Cortex of kidney (tissue), 1 donor: Measurements from ENCODE around the gene TKTL2.

Source experiments
- DNase-seq: peaks from one replicate; lab custom pipeline; 2025; lab: John Stamatoyannopoulos, UW

TKTL2 gene

DNA sequence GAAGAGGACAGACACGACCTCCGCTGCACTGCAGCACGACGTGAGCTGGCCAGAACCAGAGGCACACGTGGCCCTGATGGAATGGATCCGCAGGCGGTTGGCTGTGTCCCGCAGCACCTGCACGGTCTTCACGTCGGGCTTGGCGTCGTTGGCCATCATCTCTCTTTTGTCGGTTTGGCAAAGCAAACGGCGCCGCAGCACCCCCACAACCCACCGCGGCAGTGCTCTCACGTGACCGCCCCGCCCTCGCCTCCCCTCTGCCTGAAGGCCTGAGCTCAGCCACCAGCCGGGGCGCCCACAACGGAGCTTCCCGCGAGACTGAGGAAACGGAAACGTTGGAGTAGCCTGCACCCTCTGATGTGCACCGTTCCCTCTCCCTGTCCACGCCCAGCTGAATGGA lies at the start of gene TKTL2:
Gene TKTL2 (minus strand): TSS at position 179 of the 400 bp plus-strand sequence. CDS start 20 bp downstream, at position 159.
- no peak for DNase-seq

DNA sequence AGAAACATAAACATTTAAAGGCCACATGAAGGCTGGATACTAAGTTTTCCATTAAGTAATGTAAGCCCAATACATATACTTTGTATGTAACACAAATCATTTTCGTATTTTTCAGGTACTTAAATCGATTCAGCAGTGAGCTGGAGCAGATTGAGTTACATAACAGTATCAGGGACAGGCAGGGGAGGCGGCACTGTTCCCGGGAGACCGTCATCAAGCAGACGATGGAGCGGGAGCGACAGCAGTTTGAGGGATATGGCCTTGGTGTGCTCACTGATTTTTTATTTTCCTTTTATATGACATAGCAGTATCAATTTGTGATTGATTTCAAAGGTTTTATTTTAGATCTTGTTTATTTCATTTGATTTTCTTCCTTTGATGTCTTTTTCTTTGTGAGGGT lies 41.6 kb upstream of the TKTL2 start:
- DNase-seq: no peak

- DNase-seq: no peak
Measured at GRCh38 chr4:163505374-163505773, 31.8 kb upstream of the TKTL2 start.

GRCh38 chr4:163500586-163500985 lies 27.0 kb upstream of the TKTL2 start:
- no peak for DNase-seq

DNA sequence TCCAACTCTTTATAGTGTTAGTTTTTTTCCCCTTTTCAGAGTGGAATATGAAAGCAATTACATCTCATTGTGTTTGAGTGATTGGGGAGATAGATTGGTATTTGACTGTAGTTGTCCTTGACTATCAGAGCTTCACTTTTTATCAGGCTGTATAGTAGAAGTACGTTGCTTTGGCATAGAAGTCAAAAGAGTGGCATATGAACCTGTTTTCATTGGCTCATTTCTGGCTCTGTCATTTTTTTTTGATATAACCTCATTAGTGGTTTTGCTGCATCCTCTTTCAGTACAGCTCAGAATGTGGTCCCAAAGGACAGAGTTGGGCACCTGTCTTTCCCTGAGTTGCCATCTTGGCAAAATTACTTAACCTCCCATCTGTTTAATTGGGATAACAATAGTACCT lies 22.3 kb upstream of the TKTL2 start:
- DNase-seq: no peak

GRCh38 chr4:163494360-163495241 lies 21.0 kb upstream of the TKTL2 start, which contains the start of gene TMA16:
Gene TMA16 (plus strand): TSS chr4:163494690. CDS start chr4:163494802, 112 bp downstream.
- DNase-seq: peak; percentile 18

- no peak for DNase-seq
Measured at GRCh38 chr4:163493643-163494359, 20.2 kb upstream of the TKTL2 start.

GRCh38 chr4:163492951-163493504 lies 19.5 kb upstream of the TKTL2 start:
- no peak for DNase-seq

- no peak for DNase-seq
Measured at GRCh38 chr4:163489929-163490328, 16.4 kb upstream of the TKTL2 start.

GRCh38 chr4:163486321-163486720 lies 12.8 kb upstream of the TKTL2 start:
- no peak for DNase-seq

GRCh38 chr4:163485589-163485988 lies 12.0 kb upstream of the TKTL2 start:
- DNase-seq: no peak

- no peak for DNase-seq
Measured at GRCh38 chr4:163484906-163485305, 11.4 kb upstream of the TKTL2 start.

DNA sequence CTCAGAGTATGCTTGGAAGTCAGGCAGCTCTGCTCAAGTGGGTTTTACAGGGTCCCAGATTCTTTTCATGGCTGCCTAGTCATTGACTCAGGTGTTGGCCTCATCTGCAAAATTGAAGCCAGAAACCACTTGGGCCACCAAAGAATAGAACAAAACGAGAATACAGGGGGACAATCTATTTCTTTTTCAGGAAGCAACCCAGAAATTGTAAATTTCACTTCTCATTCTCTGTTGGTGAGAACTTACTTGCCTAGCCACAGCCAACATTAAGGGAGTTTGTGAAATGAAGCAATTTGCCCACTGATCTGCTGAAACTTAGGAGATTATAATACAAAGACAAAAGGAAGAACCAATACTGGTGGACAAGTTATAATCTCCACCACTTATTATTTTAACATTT lies 8.6 kb upstream of the TKTL2 start:
- DNase-seq: no peak

DNA sequence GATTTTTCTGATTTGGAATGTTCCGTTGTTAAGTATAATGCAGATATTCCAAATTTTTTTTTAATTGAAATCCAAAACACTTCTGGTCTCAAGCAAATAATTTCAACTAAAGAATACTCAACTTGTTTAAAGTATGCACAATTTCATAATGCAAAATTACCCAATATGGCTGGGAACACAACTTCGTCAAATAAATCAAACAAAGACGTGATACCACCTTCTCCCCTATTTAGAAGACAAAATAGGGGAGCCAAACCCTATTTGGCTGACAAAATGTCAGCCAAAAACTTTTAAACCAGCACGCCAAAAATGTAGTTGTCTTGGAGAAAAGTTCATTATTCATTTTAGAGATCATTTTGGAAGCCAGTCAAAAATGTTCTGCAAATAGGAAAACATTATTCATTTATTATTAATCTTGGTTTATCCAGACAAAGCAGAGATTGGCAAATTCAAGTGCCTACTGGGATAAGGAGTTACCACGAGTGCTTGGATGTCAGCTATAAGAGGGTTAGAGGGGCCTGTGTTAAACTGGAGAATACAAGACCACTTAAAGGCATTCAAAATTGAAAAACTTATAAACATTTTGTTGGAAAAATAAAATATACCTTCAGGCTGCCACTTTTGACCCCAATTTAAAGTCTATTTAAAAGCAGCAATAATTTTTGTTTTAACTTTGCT lies 3.3 kb upstream of the TKTL2 start:
- DNase-seq: no peak

- DNase-seq: no peak
Measured at GRCh38 chr4:163474027-163474426, 473 bp upstream of the TKTL2 start.

DNA sequence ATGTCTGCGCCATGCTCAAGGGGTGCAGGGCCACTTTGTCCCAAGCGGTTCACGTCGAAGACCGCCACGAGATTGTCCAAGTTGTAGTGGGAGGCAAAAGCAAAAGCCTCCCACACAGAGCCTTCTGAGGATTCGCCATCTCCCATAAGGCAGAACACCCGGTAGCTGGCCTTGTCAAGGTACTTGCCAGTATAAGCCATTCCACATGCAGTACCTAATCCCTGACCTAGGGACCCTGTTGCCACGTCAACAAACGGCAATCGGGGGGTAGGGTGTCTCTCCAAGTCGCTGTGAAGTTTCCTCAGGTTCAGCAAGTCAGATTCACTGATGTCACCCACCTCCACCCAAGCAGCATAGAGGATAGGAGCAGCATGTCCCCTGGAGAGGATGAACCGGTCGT lies 424 bp downstream of the TKTL2 start:
- DNase-seq: no peak

DNA sequence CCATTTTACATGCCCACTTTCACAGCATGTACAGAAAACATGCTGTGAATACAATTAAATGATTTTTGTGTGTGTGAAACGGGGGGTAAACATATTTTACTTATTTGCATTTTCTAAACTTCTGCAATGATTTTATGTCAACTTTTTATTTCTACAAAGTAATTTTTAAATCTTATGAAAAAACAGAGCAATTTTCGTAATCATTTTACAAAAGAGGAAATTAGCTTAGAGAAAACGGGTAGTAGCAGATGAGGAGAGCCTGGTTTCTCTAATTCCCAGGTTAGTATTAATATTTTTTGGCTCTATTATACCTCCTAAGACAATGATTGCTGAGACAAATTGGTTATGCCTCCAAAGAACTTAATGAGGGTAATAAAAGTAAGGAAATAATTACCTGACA lies 3.2 kb downstream of the TKTL2 start:
- no peak for DNase-seq

- no peak for DNase-seq
Measured at GRCh38 chr4:163467082-163467770, 6.3 kb downstream of the TKTL2 start.

- no peak for DNase-seq
Measured at GRCh38 chr4:163462556-163462955, 11.0 kb downstream of the TKTL2 start.

DNA sequence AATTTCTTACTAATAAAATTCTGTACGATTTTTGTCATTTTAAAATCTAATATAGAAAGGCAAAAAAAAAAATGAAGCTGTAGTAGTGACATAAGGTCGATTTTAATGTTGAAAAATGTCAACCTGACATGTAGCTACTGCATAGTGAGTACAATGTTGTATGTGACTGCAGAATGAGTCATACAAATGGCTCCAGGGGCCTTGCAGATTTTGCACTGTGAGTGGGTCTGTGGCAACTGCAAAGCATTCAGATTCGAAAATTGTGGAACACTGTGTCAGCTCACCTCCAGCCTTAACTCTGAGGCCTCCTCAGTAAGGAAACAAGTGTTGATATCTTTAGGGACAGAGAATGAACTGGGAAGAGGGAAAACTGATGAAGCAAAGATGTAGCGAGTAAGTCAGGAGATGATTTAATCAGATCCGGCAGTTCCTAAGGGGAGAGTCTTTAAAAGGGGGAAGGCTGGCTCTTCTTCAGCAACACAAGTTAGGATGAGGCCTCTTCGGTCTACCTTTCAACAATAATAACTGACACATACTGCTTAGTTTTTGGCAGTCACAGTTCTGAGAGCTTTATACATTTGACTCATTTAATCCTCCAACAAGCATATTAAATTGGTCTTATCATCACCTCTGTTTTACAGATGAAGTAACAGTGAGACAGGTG lies 24.9 kb downstream of the TKTL2 start:
- DNase-seq: no peak

DNA sequence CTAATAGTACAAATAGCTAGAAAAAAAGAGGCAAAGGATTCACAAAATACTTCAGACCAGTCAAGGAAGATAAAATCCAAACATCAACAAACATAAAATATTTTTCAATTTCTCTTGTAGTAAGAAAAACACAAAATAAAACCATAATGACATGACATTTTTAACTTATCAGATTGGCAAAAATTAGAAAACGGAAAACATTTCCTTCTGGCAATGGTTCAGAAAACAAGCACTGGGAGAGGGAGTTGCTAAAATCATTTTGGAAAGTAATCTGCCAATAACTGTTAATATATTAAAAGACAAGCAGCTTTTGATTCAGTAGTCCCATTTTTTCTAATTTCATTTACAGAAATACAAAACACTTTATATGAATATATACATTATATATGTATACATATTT lies 26.1 kb downstream of the TKTL2 start:
- no peak for DNase-seq
